ENCODE measurements around the gene TBK1.

DNA sequence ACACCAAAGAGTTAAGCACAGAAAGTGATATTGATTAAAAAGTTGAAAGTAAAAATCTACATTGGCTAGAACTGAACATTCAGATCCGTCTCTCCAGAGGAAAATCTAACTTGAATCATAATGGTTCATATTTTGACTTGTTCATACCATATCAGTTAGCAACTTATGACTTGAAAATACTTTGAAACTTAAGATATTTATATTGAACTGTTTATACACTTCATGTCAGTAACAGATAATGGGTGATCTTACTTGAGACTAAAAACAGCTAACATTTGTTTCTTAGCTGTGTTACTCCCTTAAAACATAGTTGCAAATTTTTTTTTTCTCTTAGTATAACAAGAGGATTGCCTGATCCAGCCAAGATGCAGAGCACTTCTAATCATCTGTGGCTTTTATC is 3.6 kb downstream of the TBK1 start:
- TF ChIP-seq, protein P1, sequence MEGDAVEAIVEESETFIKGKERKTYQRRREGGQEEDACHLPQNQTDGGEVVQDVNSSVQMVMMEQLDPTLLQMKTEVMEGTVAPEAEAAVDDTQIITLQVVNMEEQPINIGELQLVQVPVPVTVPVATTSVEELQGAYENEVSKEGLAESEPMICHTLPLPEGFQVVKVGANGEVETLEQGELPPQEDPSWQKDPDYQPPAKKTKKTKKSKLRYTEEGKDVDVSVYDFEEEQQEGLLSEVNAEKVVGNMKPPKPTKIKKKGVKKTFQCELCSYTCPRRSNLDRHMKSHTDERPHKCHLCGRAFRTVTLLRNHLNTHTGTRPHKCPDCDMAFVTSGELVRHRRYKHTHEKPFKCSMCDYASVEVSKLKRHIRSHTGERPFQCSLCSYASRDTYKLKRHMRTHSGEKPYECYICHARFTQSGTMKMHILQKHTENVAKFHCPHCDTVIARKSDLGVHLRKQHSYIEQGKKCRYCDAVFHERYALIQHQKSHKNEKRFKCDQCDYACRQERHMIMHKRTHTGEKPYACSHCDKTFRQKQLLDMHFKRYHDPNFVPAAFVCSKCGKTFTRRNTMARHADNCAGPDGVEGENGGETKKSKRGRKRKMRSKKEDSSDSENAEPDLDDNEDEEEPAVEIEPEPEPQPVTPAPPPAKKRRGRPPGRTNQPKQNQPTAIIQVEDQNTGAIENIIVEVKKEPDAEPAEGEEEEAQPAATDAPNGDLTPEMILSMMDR (IDR thresholded peaks at IDR 0.05) = no peak
- no peak for TF ChIP-seq POLR2A (IDR thresholded peaks at IDR 0.05)

Measured in breast epithelium (tissue), 3 donors.